Mucosa of descending colon (tissue), 3 donors: ENCODE data around the gene UBE2L5. TPM values are rescaled to one million over a fixed set of nuclear protein-coding genes. Genes with fewer than 3 reads are reported as not detected.

ENCODE experiments used
- ATAC-seq: fragments of 200-7000 bp; cut with Tn5 transposase; one replicate; pipeline ENCODE4 v1.9.1; 2020; ENCODE audit warnings: mild to moderate bottlenecking, moderate library complexity
- DNase-seq, 3 donors: peaks; one replicate each; pipeline ENCODE4 v3.0.0-alpha.2; 2020
- H3K36me3 ChIP-seq: fragments of 200-600 bp; one replicate; pipeline ENCODE4 v1.8.0; 2021; ENCODE audit warnings: low read depth, mild to moderate bottlenecking
- H3K4me1 ChIP-seq: fragments of 200-600 bp; one replicate; pipeline ENCODE4 v1.8.0; 2021; ENCODE audit warnings: low read depth, mild to moderate bottlenecking
- H3K4me3 ChIP-seq: fragments of 200-600 bp; one replicate; pipeline ENCODE4 v1.8.0; 2021; ENCODE audit warnings: mild to moderate bottlenecking
- H3K9me3 ChIP-seq: fragments of 200-600 bp; one replicate; pipeline ENCODE4 v1.8.0; 2021; ENCODE audit warnings: mild to moderate bottlenecking
- CTCF ChIP-seq: fragments of 200-600 bp; IDR thresholded peaks from one replicate; pipeline ENCODE4 v1.8.0; 2022; ENCODE audit warnings: antibody characterized with exemption, mild to moderate bottlenecking
- intact Hi-C, 2 donors: fragments of 100-400 bp; cut with DNase I in 1 of 2; cut with micrococcal nuclease in 1 of 2; formaldehyde crosslinking; loops; one replicate each; pipeline versions ENCODE4 v1.11.0 to v1.11.1; 2022; cut with DNase I, micrococcal nuclease
- total RNA-seq, 3 donors: library from RNA; stranded (reverse); fragmentation: NEBNext Ultra II Directional in 2 of 3; extraction: Animal tissue kit (Norgen Biotek cat#: 25700) in 2 of 3; gene quantifications; one replicate each; pipeline versions ENCODE4 v1.2.1 to v1.2.4, GENCODE V29; 2021 to 2023
- donor health status: DM: no; HTN: no; CAD: no; lungs with moderate emphysema.
- donor health status: DM: no; HTN: no; CAD: no.
- donor health status: DM: no; HTN: yes; CAD: no.

UBE2L5 gene
- total RNA-seq, 3 donors from 2014 or later, result not detected

- ATAC-seq, result no peak
- Histone ChIP-seq H3K36me3 (no peaks in the 10 kb centered on the region), H3K4me1 (peaks cover 12% of the 10 kb centered on the region), H3K9me3 (no peaks in the 10 kb centered on the region), H3K4me3 (no peak overlapping the region)
- no peak for TF ChIP-seq CTCF
- DNase-seq, result no peak
- intact Hi-C loops, result no loop called here
Observed at GRCh38 chr13:30423891-30424290, 1.6 kb downstream of the UBE2L5 start.

- intact Hi-C loops, result no loop called here
- ATAC-seq (no peak), DNase-seq (no peak)
- H3K4me3 ChIP-seq, result no peak overlapping the region
- TF ChIP-seq CTCF, result no peak
- no peaks in the 10 kb centered on the region for H3K4me1 ChIP-seq
- H3K9me3 ChIP-seq, result no peaks in the 10 kb centered on the region
- no peaks in the 10 kb centered on the region for H3K36me3 ChIP-seq
Observed at GRCh38 chr13:30429235-30429634, 6.9 kb downstream of the UBE2L5 start.

GRCh38 chr13:30429721-30430694, 7.7 kb downstream of the UBE2L5 start:
- DNase-seq, result no peak
- ATAC-seq, result peak; percentile 59
- no peak overlapping the region for H3K4me3 ChIP-seq
- TF ChIP-seq CTCF, result no peak
- no peaks in the 10 kb centered on the region for H3K36me3 ChIP-seq
- H3K4me1 ChIP-seq, result no peaks in the 10 kb centered on the region
- no peaks in the 10 kb centered on the region for H3K9me3 ChIP-seq
- intact Hi-C loops, result no loop called here

GRCh38 chr13:30431269-30431940, 9.1 kb downstream of the UBE2L5 start:
- H3K4me1 ChIP-seq, result no peaks in the 10 kb centered on the region
- no peak overlapping the region for H3K4me3 ChIP-seq
- DNase-seq (no peak), ATAC-seq (no peak)
- no peaks in the 10 kb centered on the region for H3K36me3 ChIP-seq
- no peak for TF ChIP-seq CTCF
- H3K9me3 ChIP-seq, result no peaks in the 10 kb centered on the region
- intact Hi-C loops, result no loop called here

GRCh38 chr13:30435911-30436451, 13.7 kb downstream of the UBE2L5 start:
- no peaks in the 10 kb centered on the region for H3K4me1 ChIP-seq
- H3K36me3 ChIP-seq, result no peaks in the 10 kb centered on the region
- H3K4me3 ChIP-seq, result no peak overlapping the region
- DNase-seq (no peak), ATAC-seq (no peak)
- intact Hi-C loops, result no loop called here
- no peak for TF ChIP-seq CTCF
- no peaks in the 10 kb centered on the region for H3K9me3 ChIP-seq
